Hematopoietic multipotent progenitor cell treated with erythropoietin and hydrocortisone succinate and interleukin-3 and kit ligand, for 4 days (in vitro differentiated cells): ENCODE data around the gene CADPS2.

ENCODE experiments used
- DNase-seq: peaks from one replicate; pipeline ENCODE4 v3.0.0-alpha.2; 2015

Gene CADPS2

GRCh38 chr7:122343601-122344302, 542.5 kb downstream of the CADPS2 start:
- no peak for DNase-seq

DNA sequence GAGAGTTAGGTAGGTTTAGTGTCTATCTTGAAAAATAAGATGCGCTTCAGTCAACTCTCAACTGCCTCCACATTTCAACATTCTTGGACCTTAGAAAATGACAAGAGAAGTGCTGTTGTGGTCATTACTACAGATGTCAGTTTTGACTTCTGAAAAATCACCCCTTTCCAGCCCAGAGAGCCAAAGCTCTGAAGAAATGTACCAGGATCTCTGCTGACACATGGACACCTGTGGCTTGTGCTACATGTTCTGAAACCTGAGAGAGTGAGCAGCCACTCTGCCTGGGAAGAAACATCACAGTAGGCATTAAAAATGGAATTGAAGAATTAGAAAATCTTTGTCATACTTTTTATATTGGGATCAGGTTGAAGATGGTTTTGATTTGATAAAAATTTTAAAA, 545.8 kb downstream of the CADPS2 start:
- DNase-seq: no peak

- DNase-seq: no peak
Observed at GRCh38 chr7:122339145-122339904, 546.9 kb downstream of the CADPS2 start.

DNA sequence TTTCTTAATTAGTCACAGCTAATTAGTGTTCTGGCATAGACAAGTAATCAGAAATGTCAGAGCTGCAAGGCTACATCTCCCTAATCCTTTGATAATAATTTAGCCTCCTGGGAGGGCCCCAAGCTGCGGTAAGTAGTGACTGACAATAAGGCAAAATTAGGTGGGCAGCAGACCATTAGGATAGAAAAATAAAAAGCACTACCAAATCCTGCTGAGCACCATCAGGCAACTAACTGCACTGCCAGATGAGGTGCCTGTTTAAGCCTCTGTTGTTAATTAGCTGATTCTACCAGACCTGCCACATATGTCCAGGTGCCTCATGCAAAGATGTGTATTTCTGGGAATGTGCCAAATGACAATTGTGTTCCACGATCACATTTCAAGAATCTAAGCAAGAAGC, 549.2 kb downstream of the CADPS2 start:
- no peak for DNase-seq

GRCh38 chr7:122329145-122329802, 557.0 kb downstream of the CADPS2 start:
- no peak for DNase-seq

DNA sequence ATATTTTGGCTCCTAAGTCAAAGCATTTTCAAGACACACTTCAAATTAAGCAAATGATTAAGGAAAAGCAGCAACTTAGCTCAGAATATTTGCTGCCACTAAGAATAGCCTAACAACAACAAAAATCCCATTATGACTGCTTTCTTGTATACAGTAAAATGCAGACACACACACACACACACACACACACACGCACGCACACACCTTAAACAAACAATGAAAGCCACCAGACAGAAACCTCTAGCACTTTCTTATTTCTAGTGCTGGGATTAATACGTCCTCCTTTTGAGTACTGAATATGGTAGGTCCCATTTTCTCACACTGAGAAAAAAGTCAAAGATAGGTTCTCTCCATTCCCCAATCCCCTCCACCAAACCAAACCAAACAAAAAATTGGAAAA, 558.3 kb downstream of the CADPS2 start:
- DNase-seq: no peak

DNA sequence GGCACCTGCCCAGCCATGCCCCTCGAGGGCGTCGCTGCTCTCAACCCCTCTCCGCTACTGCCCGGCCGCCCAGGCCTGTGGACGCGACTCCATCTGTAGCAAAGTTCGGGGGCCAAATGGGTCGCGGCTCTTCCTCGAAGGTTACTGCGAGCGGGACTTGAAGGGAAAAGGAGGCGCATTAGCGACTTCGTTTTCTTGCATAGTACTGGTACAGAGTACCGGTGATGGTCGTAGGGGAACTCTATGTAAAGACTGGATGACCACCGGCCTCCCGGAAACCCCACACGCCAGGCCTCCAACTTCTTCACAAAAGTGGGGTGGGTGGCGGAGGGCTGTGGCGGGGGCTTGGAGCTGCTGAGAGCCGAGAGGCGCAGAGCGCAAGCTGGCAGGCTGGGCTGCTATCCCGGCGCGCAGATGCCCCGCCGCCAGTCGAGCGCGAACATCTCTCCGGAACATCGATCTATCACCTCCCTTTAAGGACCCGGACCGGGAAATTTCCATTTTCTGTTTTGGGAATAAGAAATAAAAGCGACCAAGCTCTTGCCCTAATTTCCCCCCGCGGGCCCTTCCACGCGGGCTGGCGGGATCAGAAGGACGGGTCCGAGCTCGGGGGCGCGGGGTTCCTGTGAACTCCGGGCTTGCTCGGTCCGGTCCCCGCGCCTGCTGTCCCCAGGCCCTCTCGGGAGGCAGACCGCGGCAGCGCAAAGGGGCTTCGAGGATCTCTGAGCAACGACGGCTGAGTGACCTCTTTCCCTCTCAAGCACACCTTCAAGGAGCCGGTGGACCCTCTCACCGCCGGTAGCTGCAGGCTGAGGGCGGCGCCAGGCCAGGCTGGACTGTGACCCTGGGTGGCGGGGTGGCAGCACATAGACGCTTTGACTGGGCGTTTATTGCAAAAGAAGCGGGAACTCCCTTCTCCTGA, 569.5 kb downstream of the CADPS2 start:
- DNase-seq: no peak

- DNase-seq: no peak
Observed at GRCh38 chr7:122315507-122316466, 570.5 kb downstream of the CADPS2 start.

GRCh38 chr7:122314284-122314683, 572.0 kb downstream of the CADPS2 start:
- DNase-seq: no peak

GRCh38 chr7:122312789-122313188, 573.5 kb downstream of the CADPS2 start:
- DNase-seq: no peak

DNA sequence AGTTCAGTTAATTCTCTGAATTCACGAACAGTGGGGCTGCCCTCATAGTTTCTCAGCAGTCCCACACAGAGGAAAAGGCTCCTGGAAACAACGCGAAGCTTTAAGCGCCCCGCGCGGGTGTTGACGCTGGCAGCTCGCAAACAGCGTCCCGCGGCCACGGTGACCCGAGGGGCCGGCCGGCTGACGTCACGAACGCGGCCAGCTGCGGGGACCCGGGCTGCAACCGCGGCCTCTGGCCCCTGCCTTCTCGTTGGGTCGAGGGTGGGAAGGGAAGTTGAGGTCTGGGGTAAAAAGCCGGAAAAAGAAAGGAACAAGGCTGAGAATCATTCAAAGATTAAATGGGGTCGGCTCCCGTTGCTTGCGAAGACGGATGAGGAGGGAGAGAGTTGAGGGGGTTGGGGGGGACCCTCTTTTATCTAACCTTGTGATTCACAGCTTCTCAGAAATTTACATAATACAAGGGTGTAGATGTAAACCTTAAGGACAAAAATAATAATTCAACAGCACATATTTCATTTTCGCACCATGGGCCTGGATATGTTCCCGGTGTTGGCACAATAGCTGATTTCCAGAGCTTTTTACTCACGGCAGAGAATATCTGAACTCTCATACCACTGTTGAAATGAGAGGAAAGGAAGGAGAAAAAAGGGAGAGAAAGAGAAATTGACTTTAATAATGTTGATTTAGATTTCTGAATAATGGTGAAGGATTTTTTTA, 574.4 kb downstream of the CADPS2 start:
- no peak for DNase-seq

- DNase-seq: no peak
Observed at GRCh38 chr7:122311050-122311700, 575.1 kb downstream of the CADPS2 start.

DNA sequence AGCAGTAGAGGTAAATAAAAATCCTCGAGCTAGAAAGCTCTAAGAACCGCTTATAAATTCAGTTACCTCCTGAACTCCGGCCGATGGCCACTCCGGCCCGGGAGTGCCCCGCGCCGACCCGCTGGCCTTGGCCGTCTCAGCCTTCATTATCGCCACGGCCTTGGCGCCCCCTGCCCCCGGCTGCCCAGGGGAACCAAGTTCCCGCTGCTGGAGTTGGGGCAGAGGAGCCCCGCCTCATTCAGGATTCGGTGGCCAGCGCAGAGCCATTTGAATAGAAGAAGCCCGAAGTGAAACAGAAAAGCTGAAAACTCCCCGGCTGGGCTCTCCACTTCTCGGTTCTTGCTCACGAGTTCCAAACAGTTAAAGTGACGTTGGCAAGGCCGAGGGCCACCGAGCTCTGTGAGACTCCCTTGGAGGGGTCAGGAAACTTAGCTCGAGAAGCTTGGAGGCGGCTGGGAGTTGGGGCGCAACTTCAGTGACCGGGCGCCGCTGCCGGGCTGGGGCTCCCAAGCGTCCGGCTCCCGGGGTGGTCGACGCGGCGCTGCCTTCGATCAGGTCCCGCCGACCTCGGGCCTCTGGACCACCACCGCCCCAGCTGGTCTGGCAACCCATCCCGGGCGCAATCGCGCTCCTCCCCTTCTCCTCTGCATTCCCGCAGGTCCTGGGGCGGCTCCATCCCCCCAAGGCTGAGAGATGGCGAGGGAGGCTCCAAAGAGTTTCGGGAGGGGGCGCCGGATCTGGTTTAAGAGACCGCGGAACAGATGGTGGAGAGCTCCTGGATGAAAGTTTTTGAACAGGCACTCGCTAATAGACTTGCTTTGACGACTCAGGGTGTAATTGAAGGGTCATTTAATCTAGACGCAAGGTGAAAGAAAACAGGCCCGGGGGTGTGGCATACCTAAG, 575.9 kb downstream of the CADPS2 start:
- DNase-seq: no peak

DNA sequence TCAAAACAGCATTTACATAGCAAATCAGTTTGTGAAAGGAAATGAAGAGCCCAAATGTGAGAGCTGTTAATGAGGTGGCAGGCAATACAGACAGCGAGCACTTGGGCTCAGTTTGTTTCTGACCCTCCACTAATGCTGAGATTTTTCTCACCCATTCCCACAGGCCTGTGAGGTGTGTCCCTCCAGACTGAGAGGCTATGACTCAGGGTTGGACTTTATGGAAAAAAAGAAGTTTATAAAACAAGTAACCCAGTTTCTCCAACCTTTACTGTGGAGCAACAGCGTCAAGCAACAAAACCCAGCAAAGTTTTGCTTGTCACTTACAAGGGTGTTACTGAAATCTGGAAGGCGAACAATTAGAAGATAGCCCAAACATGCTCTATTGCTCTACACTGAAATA, 576.8 kb downstream of the CADPS2 start:
- DNase-seq: no peak

DNA sequence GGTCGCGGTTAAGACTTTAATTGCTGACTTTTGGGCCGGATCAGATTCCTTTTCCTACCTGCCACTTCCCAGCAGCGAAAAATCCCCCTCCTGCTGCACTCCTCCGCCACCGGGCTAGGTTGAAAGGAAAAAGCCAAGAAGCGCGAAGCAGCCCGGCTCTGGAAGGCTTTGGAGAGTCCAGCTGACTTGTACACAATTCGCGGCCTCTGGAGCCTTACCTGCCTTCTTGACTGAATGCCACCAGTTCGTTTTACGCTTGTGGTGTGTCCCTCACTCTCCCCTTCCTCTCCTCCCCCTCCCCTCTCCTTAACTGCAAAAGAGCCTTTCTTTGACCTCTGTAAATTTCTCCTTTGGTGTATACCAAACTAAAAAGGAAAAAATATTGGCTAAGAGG, 579.0 kb downstream of the CADPS2 start:
- DNase-seq: no peak

- no peak for DNase-seq
Observed at GRCh38 chr7:122306320-122307227, 579.7 kb downstream of the CADPS2 start.

DNA sequence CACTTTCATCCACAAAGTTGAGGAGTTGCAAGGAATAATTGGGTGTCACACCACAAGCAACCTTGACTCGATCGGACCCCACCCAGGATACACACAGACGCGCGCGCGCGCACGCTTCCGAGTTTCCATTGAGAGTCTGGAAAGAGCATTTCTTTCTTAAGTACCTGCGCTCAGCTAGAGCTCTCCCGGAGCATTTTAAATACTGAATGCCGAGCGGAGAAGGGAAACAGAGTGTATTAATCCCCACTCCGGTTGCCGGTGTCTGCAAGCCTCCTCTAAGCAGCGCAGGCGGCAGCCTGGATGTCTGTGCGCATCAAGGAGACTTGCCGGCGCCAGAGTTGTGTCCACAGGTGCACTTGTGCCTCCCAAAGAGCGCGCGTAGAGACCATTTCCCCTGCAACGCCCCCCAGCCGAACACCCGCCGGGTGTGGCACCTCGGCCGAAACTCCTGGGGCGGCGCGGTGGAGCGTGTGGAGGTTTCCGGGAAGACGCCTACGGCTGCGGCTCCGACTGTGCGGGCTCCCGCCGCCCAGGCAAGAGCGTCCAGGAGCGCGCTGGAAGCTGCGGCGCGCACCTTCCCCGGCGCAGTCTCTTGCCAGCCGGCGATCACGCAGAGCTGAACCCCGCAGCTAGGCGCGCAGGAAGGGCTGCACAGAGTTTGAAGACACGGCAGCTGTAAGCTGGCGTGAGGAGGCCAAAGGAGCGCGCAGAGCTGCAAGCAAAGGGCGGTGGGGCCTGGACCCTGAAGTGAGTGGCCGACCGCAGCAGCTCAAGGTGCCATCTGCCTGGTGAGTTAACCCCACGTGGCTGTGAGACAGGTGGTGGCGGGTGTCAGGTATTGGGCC, 580.6 kb downstream of the CADPS2 start:
- no peak for DNase-seq
